Transverse colon (tissue), 4 donors: Measurements from ENCODE around the gene HSD17B7. TPM values are rescaled to one million over a fixed set of nuclear protein-coding genes. Genes with fewer than 3 reads are reported as not detected.

Source experiments
- DNase-seq: peaks from one replicate; pipeline ENCODE4 v3.0.0-alpha.2; 2019
- H3K27ac ChIP-seq, 4 donors: fragments of 200-600 bp; sonication (generic); 2 replicates each; pipeline ENCODE4 v1.5.1; 2016 to 2018; ENCODE audit warnings: inconsistent platforms in 4 of 4
- H3K27me3 ChIP-seq: fragments of 200-600 bp; sonication (generic); 2 replicates; pipeline ENCODE4 v1.5.1; 2017; ENCODE audit warnings: inconsistent platforms
- H3K36me3 ChIP-seq, 4 donors: fragments of 200-600 bp; sonication (generic); 2 replicates each; pipeline ENCODE4 v1.5.1; 2017 to 2019; ENCODE audit warnings: inconsistent platforms in 4 of 4
- H3K4me1 ChIP-seq, 4 donors: fragments of 200-600 bp; sonication (generic); 2 replicates each; pipeline ENCODE4 v1.5.1; 2017 to 2020; ENCODE audit warnings: inconsistent platforms in 4 of 4
- H3K4me3 ChIP-seq, 4 donors: fragments of 200-600 bp; sonication (generic); 1 replicate in 1 of 4; 2 replicates in 3 of 4; pipeline versions ENCODE4 v1.5.1 to v1.6.1; 2017 to 2019; ENCODE audit warnings: inconsistent platforms in 4 of 4
- H3K9me3 ChIP-seq, 2 donors: fragments of 200-600 bp; sonication (generic); 2 replicates each; pipeline ENCODE4 v1.5.1; 2017 to 2019; ENCODE audit warnings: inconsistent platforms in 2 of 2
- EP300 ChIP-seq: sonication (generic); formaldehyde crosslinking; IDR thresholded peaks from one replicate; pipeline ENCODE4 v1.6.1; 2017; ENCODE audit warnings: antibody characterized with exemption, low read depth
- POLR2A ChIP-seq: fragments of 450-650 bp; IDR thresholded peaks from one replicate; pipeline ENCODE4 v1.6.1; 2016; ENCODE audit warnings: antibody characterized with exemption, mild to moderate bottlenecking, moderate library complexity
- POLR2AphosphoS5 ChIP-seq, 3 donors: sonication (generic); formaldehyde crosslinking; IDR thresholded peaks; one replicate each; pipeline ENCODE4 v1.6.1; 2016; ENCODE audit warnings: antibody characterized with exemption in 3 of 3
- WGBS, 2 donors: methylation state at CpG; one replicate each; pipeline ENCODE4 v1.1.5; 2018; ENCODE audit warnings: low coverage in 1 of 2; 5-methylcytosine and 5-hydroxymethylcytosine counted together
- in situ Hi-C, 4 donors: fragments of 200-750 bp; cut with MboI; loops; one replicate each; pipeline versions ENCODE4 v1.15.0 to v1.15.1; 2017; ENCODE audit warnings: low sequenced_read_pairs in 3 of 4, low pct_ligation_motif_present in 1 of 4, low pct_unique_long_range_greater_than_20kb in 1 of 4
- intact Hi-C: fragments of 100-400 bp; cut with DNase I; formaldehyde crosslinking; loops from one replicate; pipeline ENCODE4 v1.15.1; 2023; ENCODE audit warnings: low total_unique reads
- total RNA-seq, 4 donors: library from RNA; depleted of rRNA; stranded (reverse); fragments of >200 nt; gene quantifications; one replicate each; pipeline ENCODE4 v1.1.0, GENCODE V29; 2016
- TF ChIP-seq, protein P1 (sequence below), 5 experiments: fragments of 200-600 bp in 3 of 5; fragments of 450-650 bp in 2 of 5; sonication (generic) in 3 of 5; IDR thresholded peaks; 1 replicate in 2 of 5; 2 replicates in 3 of 5; pipeline ENCODE4 v1.5.1; 2016 to 2017; ENCODE audit warnings: antibody characterized with exemption in 5 of 5, inconsistent platforms in 3 of 5, mild to moderate bottlenecking in 2 of 5, moderate library complexity in 1 of 5

The HSD17B7 gene
- total RNA-seq, 4 donors from 2014 or later = 13.1 to 129 (median 17.5) TPM

DNA sequence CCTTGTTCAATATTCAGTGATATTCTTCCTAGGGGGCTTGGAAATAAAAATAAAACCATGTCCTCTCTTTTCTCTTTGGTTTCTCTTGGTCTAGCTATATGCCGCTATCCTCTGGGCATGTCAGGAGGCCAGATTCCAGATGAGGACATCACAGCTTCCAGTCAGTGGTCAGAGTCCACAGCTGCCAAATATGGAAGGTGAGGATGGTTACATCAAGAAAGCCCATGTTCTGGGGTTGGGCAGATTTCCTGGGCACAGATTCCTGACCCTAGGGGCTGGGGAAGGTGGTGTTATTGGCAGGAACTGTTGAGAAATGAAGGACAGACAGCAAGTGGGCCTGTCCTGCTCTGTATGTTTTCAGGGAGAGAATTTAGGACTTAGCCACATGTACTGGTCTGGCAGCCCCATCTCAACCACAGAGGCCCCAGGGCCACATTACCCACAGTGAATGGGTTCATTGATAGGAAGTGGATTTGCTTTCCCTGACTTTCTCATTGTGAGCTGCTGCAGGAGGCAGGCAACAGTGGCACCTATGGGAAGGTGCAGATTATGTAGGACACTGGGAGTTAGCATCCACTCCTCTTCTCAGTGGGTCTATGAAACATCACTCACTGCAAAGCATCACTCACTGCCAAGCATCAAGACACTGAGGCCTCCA is 37.4 kb upstream of the HSD17B7 start:
- no peak for DNase-seq
- no peaks in the 10 kb centered on the region for H3K36me3 ChIP-seq
- WGBS, 2 donors = 94% methylated on average over 1 of the region's 1 CpG; no CpG with 5 or more reads in 1 of the 2 donors
- no peaks in the 10 kb centered on the region for H3K4me1 ChIP-seq
- intact Hi-C loops = no loop called here
- no peak overlapping the region for H3K4me3 ChIP-seq
- TF ChIP-seq EP300 = no peak
- TF ChIP-seq, protein P1, sequence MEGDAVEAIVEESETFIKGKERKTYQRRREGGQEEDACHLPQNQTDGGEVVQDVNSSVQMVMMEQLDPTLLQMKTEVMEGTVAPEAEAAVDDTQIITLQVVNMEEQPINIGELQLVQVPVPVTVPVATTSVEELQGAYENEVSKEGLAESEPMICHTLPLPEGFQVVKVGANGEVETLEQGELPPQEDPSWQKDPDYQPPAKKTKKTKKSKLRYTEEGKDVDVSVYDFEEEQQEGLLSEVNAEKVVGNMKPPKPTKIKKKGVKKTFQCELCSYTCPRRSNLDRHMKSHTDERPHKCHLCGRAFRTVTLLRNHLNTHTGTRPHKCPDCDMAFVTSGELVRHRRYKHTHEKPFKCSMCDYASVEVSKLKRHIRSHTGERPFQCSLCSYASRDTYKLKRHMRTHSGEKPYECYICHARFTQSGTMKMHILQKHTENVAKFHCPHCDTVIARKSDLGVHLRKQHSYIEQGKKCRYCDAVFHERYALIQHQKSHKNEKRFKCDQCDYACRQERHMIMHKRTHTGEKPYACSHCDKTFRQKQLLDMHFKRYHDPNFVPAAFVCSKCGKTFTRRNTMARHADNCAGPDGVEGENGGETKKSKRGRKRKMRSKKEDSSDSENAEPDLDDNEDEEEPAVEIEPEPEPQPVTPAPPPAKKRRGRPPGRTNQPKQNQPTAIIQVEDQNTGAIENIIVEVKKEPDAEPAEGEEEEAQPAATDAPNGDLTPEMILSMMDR (IDR thresholded peaks at IDR 0.05) = no peak
- no peak for TF ChIP-seq POLR2A
- no peak for TF ChIP-seq POLR2AphosphoS5 (IDR thresholded peaks at IDR 0.05)
- H3K27me3 ChIP-seq = no peaks in the 10 kb centered on the region
- H3K27ac ChIP-seq = no peak overlapping the region
- no peaks in the 10 kb centered on the region for H3K9me3 ChIP-seq
- in situ Hi-C loops = no loop called here

DNA sequence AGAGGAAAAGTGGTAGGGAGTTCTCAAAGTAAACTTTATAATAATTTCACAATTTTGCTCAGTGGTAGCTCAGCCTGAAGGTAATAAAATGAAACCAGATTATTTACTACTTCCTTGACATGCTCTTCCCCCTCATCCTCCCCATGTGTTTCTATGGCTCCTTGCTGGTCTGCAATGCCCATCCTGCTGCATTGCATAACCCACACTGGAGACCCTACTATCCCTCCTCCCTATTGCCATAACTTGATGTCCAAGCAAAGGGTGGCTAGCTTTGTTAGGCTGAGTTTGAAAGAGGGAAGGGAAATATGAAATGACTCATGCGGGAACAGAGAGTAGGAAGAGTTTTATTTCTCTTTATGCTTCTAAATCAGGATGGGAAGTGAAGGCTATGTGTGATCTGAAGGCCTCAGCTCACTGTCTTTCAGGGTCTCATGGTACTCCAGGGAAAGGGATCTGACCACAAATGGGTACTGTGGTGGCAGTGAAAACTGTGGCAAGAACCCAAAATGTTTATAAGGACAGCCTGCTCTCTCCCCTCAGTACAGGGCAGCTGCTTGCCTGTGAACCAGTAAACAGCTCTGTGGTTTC is 36.4 kb upstream of the HSD17B7 start:
- H3K9me3 ChIP-seq = no peaks in the 10 kb centered on the region
- no peaks in the 10 kb centered on the region for H3K36me3 ChIP-seq
- TF ChIP-seq POLR2AphosphoS5 (IDR thresholded peaks at IDR 0.05) (no peak), EP300 (no peak), POLR2A (no peak)
- TF ChIP-seq, protein P1 (IDR thresholded peaks at IDR 0.05) = no peak
- 76 to 86% methylated on average over 1 of the region's 1 CpG for WGBS, 2 donors
- H3K27me3 ChIP-seq = no peaks in the 10 kb centered on the region
- in situ Hi-C loops (no loop called here), intact Hi-C loops (no loop called here)
- no peak overlapping the region for H3K4me3 ChIP-seq
- peak overlapping the region in 1 of 4 donors; percentile 3 for H3K27ac ChIP-seq
- H3K4me1 ChIP-seq = no peaks in the 10 kb centered on the region
- no peak for DNase-seq

DNA sequence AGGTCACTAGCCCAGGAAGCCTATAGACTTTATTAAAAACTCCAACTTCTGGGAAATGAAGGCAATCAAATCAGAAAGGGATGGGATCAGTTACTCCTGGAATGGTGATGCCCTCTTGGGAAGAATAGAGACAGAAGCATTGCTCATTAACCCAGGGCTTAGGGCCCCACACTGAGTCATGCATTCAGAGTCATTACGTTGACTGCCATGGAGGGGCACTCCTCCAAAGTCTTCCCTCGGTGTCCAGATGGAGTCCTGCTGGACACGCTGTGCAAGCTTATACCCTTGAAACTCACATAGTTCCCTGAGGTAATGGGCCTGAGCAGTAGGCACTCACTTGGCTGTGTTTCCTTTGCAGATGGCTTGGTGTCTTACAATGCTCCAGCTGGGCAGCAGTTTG is 35.2 kb upstream of the HSD17B7 start:
- Histone ChIP-seq H3K36me3 (no peaks in the 10 kb centered on the region), H3K27me3 (no peaks in the 10 kb centered on the region), H3K4me3 (no peak overlapping the region), H3K27ac (no peak overlapping the region), H3K9me3 (no peaks in the 10 kb centered on the region), H3K4me1 (no peaks in the 10 kb centered on the region)
- DNase-seq = no peak
- intact Hi-C loops = no loop called here
- TF ChIP-seq, protein P1 (IDR thresholded peaks at IDR 0.05) = no peak
- no peak for TF ChIP-seq POLR2AphosphoS5 (IDR thresholded peaks at IDR 0.05)
- TF ChIP-seq POLR2A = no peak
- TF ChIP-seq EP300 = no peak
- in situ Hi-C loops = no loop called here
- WGBS, 2 donors = 77% methylated on average over 3 of the region's 3 CpGs; no CpG with 5 or more reads in 1 of the 2 donors

DNA sequence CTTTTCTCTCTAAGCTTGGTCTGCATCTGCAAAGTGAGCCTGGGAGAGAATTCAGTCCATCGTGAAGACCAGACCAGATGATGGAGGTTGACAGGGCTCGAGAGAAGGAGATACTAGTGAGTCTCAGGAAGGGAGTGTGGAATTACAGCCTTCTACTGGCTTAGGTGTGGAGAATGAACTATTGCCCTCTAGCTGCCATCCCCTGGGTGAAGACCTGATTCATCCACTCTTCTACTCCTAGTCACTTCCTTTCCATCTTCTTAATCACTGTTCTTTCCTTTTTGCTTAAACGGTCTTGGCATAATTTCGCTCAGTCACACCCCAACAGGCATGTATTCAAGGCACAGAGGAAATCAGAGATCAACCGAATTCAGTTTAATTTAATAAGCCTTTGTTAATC is 34.0 kb upstream of the HSD17B7 start:
- H3K36me3 ChIP-seq = no peaks in the 10 kb centered on the region

More for the DNA sequence above, 34.0 kb upstream of the HSD17B7 start:
- WGBS, 2 donors = 81 to 85% methylated on average over 5 of the region's 5 CpGs
- TF ChIP-seq EP300 (no peak), POLR2AphosphoS5 (IDR thresholded peaks at IDR 0.05) (no peak), POLR2A (no peak)
- TF ChIP-seq, protein P1 (IDR thresholded peaks at IDR 0.05) = no peak
- Histone ChIP-seq H3K27ac (no peak overlapping the region), H3K4me3 (no peak overlapping the region), H3K27me3 (no peaks in the 10 kb centered on the region), H3K9me3 (no peaks in the 10 kb centered on the region), H3K4me1 (no peaks in the 10 kb centered on the region)
- DNase-seq = no peak
- in situ Hi-C loops (no loop called here), intact Hi-C loops (no loop called here)
